Measurements from ENCODE around the gene SLCO2A1.
"Not testable (repeated sequence)": the region's sequence is repeated elsewhere in the genome, so short reads cannot be mapped to it uniquely, and the experiment has no call there.

SLCO2A1 gene

DNA sequence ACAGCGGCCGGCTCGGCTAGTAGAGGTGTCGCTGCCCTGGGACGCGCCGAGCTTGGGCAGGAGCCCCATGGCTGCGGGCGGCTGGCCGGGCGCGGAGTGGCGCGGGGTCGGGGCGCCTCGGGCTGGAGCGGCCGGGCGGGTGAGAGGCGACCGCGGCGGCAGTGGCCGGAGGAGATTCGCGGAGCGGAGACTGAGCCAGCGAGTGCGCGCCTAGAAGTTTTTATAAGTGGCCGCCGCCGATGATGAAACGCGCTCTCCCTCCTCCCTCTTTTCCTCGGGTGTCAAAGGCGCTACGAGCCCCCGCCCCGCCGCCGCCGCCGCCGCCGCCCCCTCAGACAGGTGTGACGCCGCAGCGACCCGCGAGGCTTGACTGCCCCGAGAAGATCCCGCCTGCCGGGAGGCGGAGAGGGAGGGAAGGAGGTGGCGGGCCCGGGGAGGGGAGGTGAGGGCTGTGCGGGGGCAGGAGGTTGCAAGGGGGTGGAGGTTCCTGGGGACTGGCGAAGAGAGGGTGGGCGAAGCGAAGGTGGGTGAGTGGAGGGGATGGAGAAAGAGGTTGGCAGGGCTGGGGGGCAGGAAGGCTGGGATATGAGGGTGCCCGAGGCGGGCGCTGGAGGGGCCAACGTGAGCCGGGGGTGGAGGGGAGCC lies at the start of gene SLCO2A1:
TSS of gene SLCO2A1 (minus strand) at position 192 of the 645 bp plus-strand sequence. CDS start at position 69, 123 bp downstream.
- DNase-seq (ENCODE audit: low spot score): no peak

DNA sequence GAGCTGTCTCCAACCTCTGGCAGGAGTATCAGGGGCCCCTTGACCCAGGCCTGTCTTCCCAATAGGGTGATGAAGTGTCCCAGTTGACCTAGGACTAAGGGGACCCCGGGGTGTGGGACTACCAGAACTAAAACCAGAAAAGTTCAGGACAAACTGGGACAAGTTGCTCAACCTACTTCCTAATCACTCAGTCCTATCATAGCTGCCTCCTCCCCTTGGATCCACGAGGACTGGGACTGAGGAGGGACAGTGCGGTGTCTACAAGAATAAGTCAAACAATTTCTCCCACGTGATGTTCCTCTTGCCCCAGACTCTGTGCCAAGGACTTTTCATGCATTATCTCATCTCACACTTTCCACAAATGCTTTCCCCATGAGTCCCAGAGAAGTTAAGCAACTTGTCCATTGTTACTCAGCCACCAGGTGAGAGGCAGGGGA lies 49.4 kb upstream of the SLCO2A1 start:
- no peak for DNase-seq (ENCODE audit: low spot score)

DNA sequence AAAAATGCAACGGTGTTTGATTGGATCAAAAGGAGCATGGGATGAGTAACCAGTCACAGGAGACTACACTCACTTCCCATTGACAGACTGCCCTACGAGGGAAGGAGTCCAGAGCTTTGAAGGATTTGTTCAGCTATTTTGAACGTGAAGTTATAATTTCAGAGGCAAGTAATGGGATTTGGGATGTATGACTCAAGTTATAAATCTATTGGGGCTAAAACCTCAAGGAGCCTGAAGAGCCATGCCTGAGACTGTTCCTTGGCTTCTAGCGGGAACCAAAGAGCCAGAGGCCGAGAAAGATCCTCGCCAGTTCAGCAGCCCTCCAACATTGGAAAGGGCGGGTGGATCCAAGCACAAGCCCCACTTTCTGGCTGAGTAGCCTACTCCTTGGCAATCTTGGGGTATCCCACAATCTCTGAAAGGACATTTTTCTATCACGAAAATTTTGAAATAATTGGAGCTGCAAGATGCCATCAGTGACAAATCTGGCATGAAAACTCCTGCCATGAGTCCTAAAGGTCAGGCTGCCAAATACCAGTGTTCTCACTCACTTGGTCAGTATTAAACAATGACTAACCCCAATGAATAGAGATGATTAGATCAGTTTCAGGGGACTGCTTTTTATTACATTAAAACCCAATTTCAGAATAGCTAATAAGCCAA lies 48.6 kb upstream of the SLCO2A1 start:
- DNase-seq (ENCODE audit: low spot score): no peak

DNA sequence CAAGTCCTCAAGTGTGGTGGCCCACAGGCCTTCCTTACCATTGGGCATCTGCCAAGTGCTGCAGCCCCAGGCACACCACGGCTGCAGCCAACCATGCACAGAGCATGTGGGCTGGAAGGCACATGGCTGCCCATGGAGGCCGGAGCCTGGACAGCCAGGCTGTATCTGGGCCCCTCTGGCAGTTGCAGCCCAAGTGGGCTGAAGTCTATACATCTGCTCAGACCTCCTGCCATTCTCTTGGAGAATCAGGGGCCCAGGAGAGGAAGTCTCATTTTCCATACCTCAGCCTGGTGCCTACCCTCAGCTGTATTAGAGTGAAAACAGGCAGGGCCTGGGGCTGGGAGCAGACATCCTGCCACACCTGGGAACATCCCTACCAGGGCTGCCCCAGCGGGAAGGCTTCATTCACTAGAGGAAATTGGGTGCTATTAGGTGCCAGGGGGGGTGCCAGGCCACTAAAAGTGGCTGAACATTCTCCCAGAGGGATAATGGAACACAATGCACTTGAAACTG lies 48.0 kb upstream of the SLCO2A1 start:
- DNase-seq (ENCODE audit: low spot score): no peak

GRCh38 chr3:134076851-134077250 lies 47.1 kb upstream of the SLCO2A1 start:
- DNase-seq (ENCODE audit: low spot score): no peak

GRCh38 chr3:134075846-134076245 lies 46.1 kb upstream of the SLCO2A1 start:
- no peak for DNase-seq (ENCODE audit: low spot score)

GRCh38 chr3:134075568-134075825 lies 45.8 kb upstream of the SLCO2A1 start:
- no peak for DNase-seq (ENCODE audit: low spot score)

GRCh38 chr3:134074790-134075567 lies 45.3 kb upstream of the SLCO2A1 start:
- DNase-seq (ENCODE audit: low spot score): no peak

DNA sequence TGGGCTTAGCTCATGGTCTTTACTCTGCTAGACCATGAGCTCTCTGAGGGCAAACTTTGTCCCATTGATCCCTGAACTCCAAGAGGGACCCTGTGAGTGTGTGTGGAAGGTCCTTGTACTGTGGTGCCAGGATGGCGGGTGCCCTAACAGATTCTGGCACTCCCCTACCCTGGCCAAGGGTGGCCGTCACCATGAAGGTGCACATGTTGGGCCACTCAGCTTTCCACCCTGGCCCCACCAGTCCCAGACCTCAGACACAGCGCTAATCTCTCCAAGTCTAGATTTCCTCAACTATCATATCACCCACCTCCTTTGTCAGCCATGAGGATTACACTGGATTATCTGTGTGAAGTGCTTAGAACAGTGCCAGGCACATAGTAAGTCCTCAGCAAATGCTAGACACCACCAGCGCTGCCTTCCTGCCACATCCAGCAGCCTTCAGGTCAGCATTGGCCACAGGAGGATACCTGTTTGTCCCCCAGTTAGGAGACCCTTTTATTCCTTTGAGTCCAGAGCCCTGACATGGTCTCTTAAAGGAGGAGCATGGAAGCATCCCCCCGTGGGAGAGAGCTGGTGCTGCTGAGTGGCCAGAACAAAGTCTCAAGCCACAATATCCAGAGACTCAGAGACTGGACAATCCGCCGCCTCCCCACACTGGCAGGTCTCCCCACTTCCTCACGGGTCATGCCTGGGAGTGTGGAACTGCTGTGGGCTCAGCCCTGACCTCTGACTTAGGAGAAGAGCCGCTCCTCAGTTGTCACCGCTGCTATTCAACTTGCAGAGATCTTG lies 44.5 kb upstream of the SLCO2A1 start:
- no peak for DNase-seq (ENCODE audit: low spot score)

DNA sequence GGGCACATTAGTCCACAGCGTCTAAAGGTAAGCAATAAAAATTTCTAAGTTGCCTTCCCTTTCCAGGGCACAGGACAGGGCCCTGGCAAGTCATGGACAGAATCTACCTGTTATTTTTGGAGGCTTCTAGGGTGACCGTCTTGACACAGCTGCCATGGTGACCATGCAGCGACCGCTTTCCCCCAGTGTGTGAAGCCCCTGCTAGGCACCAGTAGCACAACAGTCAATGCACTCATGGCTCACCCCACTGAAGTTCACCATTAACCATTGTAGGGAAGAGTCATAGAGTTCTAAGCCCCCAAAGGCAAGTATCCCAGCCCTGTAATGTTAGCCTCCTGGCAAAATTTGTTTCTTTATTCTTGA lies 43.8 kb upstream of the SLCO2A1 start:
- no peak for DNase-seq (ENCODE audit: low spot score)

GRCh38 chr3:134072881-134073582 lies 43.3 kb upstream of the SLCO2A1 start:
- no peak for DNase-seq (ENCODE audit: low spot score)

DNA sequence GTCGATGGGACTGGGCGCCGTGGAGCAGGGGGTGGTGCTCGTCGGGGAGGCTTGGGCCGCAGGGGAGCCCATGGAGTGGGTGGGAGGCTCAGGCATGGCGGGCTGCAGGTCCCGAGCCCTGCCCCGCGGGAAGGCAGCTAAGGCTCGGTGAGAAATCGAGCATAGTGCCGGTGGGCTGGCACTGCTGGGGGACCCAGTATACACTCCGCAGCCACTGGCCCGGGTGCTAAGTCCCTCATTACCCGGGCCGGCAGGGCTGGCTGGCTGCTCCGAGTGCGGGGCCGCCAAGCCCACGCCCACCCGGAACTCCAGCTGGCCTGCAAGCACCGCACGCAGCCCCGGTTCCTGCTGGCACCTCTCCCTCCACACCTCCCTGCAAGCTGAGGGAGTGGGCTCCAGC lies 40.6 kb upstream of the SLCO2A1 start:
- not testable (repeated sequence) for DNase-seq (ENCODE audit: low spot score)

- DNase-seq (ENCODE audit: low spot score): no peak
Observed at GRCh38 chr3:134068429-134068828, 38.7 kb upstream of the SLCO2A1 start.

- no peak for DNase-seq (ENCODE audit: low spot score)
Observed at GRCh38 chr3:134067531-134068161, 37.9 kb upstream of the SLCO2A1 start.

- DNase-seq (ENCODE audit: low spot score): no peak
Observed at GRCh38 chr3:134066651-134067530, 37.2 kb upstream of the SLCO2A1 start.

- DNase-seq (ENCODE audit: low spot score): no peak
Observed at GRCh38 chr3:134066158-134066541, 36.4 kb upstream of the SLCO2A1 start.

GRCh38 chr3:134065252-134066157 lies 35.8 kb upstream of the SLCO2A1 start:
- no peak for DNase-seq (ENCODE audit: low spot score)

- no peak for DNase-seq (ENCODE audit: low spot score)
Observed at GRCh38 chr3:134064081-134064480, 34.4 kb upstream of the SLCO2A1 start.

DNA sequence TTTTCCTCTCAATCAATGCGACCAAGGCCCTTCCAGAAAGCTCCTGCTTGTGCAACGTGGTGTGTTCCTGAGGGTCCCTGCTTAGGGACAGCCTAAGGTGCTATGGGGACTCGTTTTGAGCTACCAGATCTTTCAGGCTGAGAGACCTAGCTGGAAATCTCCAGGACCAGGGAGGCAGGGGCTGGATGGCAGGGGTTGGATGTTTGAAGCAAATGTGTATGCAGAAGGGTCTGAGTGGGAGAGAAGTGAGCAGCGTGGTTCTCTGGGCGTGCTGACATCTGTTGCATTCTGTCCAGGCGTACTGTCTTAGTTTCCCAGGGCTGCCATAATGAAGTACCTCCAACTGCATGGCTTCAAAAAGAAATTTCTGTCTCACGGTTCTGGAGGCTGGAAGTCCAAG lies 31.7 kb upstream of the SLCO2A1 start:
- no peak for DNase-seq (ENCODE audit: low spot score)
